ENCODE measurements around the gene SPATA16.
"Not testable (repeated sequence)": the region's sequence is repeated elsewhere in the genome, so short reads cannot be mapped to it uniquely, and the experiment has no call there.

DNA sequence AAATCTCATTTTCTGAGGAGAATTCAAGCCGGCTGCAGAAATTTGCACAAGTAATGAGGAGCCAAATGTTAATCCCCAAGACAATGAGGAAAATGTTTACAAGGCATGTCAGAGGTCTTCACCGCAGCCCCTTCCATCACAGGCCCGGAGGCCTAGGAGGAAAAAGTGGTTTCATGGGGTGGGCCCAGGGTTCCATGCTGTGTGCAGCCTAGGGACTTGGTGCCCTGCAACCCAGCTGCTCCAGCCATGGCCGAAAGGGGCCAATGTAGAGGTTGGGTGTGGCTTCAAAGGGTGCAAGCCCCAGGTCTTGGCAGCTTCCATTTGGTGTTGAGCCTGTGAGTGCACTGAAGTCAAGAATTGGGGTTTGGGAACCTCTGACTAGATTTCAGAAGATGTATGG is 42.0 kb upstream of the SPATA16 start:
- TF ChIP-seq CTBP1 (IDR thresholded peaks at IDR 0.05; ENCODE audit: borderline replicate concordance); FOXK2 (IDR thresholded peaks at IDR 0.05); FOXA1 (IDR thresholded peaks at IDR 0.05); PKNOX1 (IDR thresholded peaks at IDR 0.05); ELF4 (IDR thresholded peaks at IDR 0.05); SUZ12 (IDR thresholded peaks at IDR 0.05); LEF1 (IDR thresholded peaks at IDR 0.05; ENCODE audit: borderline replicate concordance); SP1 (IDR thresholded peaks at IDR 0.05); FOXM1 (IDR thresholded peaks at IDR 0.05; ENCODE audit: borderline replicate concordance); TARDBP (IDR thresholded peaks at IDR 0.05); HDGF (IDR thresholded peaks at IDR 0.05; ENCODE audit: borderline replicate concordance); BHLHE40 (IDR thresholded peaks at IDR 0.05; ENCODE audit: borderline replicate concordance); ARNT (IDR thresholded peaks at IDR 0.05); NFRKB (IDR thresholded peaks at IDR 0.05): not testable (repeated sequence)
